ENCODE data around the gene MRPS10. TPM values are rescaled to one million over a fixed set of nuclear protein-coding genes. Genes with fewer than 3 reads are reported as not detected.
A peak's percentile ranks its signal among the peaks of the same experiment; 100 is the strongest.
"Not testable (repeated sequence)": the region's sequence is repeated elsewhere in the genome, so short reads cannot be mapped to it uniquely, and the experiment has no call there.

MRPS10 gene
- total RNA-seq, 1 donor: 14.3 TPM

DNA sequence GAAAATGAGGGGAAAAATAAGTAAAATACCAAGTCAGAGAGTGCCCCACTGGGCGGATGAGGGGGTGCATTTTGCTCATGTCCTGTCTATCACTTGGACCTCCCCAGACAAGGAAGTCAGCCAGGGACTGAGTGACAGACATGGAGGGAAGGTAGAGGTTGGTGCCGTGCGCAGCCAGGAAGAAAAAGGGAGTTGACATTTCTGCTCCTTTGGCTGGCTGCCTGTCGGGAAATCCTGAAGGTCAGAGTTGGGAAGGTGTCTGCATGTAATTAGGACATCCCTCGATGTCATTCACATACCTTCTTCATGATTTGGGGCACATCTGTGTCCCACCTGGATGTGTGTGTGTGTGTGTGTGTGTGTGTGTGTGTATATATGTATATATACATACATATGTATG lies 35.6 kb downstream of the MRPS10 start:
- no peak for DNase-seq (ENCODE audit: low read depth in 2 of 3, low spot score in 2 of 3)

DNA sequence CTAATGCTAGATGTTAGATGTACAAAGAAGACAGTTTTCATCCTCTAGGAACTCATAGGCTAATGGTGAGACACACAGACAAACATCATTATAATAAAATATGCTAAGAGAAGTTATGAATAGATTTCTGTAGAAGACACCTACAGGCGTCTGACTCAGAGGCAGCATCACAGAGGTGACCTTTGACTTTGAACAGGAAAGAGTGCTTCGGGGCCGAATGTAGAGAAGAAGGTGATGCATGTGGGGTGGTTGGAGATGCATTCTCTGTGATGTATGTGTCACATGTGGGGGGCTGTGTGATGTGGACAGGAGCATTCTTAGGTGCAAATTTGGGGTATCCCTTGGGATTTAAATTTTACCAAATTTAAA lies 37.7 kb downstream of the MRPS10 start:
- DNase-seq (ENCODE audit: low read depth in 2 of 3, low spot score in 2 of 3): no peak

DNA sequence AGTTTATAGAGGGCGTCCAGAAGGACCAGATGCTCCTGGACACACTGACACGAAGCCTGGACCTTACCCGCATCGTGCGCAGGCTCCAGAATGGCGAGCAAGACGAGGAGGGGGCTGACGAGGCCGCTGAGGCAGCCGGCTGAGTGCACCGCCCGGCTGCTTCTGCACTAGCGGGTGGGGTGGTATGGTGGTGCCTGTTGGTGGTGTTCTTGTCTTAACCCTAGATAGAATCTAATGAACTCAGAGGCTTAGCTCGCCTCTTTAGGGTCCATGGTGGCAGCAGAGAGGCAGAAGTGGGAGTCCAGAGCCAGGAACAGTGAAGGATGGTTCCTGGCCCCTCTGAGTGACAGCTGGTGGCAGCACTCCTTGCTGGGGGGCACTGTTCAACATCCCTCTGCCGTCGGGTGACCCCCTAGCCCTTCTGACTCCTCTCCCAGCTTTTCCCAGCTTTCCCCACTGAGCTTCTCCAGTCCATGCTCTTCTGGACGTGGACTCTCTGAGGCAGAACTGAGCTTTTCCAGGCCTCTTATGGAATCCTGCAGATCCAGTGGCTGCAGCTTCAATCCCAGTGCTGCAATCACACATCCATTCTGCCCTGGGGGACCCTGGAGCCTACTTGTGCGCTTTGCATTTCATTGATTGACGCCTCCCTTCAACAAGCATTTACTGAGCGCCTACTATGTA lies 38.3 kb downstream of the MRPS10 start:
- no peak for DNase-seq (ENCODE audit: low read depth in 2 of 3, low spot score in 2 of 3)

DNA sequence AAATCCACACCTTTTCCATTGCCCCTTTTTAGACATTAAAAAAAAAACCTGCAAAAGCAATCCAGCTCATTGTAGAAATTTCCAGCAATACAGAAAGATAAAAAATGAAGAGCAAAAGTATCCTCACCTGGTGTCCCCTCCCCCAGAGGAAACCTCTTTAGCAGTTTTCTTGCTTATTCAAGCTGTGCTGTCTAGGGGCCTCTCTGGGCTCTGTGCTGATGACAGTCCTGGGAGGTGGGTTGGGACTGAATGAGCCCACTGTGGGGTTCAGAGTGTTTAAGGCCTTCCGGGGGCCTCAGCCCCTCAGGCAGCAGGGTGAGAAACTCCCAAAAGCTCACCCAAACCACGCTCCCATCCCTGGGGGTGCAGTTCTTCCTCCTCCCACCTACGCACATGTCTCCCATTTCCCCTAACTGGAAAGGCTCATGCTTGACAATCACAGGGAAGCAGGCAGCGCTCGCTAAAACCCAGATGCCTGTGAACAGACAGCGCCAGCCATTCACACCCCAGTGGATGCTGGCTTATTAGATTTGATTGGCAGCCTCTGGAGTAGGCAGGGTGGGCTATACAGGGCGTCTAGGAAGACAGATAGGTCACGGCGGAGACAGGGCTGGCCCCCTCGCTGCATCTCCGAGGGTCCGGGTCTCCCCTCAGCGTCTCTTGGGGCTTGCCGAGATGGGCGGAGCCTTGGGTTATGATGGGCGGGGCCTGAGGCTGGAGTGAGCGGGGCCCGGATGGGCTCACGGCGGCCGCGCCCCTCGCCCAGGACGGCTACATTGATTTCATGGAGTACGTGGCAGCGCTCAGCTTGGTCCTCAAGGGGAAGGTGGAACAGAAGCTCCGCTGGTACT lies 39.9 kb downstream of the MRPS10 start:
- peak in 2 of 3 donors; percentile 17 to 38 for DNase-seq (ENCODE audit: low read depth in 2 of 3, low spot score in 2 of 3)

DNA sequence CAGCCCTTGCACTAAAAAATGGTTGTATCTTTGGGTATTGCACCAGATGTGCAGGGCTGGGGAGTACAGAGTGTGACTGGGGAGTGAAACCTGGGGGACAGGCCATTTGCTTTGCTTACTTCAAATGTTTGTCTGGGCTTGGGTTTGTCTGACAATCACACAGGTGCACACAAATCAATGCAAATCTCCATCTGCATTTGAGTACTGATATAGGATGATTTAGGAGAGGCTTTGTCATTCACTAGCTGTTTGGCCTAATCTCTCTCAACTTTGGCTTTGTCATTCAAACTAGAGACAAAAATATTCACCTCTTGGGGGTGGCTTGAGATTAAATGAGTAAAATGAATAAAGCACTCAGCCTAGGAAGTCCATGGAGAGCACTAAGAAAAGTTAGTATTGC lies 40.7 kb downstream of the MRPS10 start:
- DNase-seq (ENCODE audit: low read depth in 2 of 3, low spot score in 2 of 3): no peak

DNA sequence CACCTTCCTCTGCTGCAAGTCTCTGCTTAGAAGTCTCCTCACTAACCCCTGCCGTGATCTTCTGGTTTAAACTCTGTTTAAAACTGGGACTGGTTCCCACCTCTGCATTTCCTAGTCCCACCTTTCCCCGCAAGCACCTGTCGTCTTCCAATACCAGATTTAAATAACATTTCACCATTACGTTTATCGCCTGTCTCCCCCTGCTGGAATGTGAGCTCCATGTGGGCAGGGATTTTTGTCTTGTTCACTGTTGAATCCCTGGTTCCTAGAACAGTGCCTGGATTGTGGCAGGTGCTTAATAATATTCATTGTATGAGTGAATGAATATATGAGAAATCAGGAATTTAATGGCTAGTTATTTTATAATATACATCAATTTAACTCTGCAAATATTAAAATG lies 41.8 kb downstream of the MRPS10 start:
- no peak for DNase-seq (ENCODE audit: low read depth in 2 of 3, low spot score in 2 of 3)

DNA sequence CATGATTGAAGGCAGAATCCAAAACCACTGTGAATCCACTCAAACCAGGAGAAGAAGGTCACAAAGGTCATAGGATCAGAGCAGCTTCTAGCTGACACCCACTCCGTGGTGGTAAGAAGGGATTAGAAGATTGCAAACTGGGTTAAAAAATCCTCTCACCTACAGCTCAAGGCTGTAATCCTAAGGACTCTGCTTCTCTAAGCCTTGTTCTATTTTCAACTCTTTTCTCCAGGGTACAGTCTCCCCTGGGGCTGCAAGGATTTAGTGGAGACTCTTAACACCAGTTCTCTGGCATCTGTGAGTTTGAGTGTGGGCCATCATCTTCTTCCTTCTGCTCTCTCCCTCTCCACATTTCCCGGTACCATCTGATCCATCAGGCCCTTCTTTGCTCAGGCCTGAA lies 44.6 kb downstream of the MRPS10 start, which contains the start of gene GUCA1A:
Gene GUCA1A, plus strand, starts transcription at position 264 of the 400 bp plus-strand sequence. CDS start 250 bp downstream, outside the sequence.
- DNase-seq (ENCODE audit: low read depth in 2 of 3, low spot score in 2 of 3): no peak

DNA sequence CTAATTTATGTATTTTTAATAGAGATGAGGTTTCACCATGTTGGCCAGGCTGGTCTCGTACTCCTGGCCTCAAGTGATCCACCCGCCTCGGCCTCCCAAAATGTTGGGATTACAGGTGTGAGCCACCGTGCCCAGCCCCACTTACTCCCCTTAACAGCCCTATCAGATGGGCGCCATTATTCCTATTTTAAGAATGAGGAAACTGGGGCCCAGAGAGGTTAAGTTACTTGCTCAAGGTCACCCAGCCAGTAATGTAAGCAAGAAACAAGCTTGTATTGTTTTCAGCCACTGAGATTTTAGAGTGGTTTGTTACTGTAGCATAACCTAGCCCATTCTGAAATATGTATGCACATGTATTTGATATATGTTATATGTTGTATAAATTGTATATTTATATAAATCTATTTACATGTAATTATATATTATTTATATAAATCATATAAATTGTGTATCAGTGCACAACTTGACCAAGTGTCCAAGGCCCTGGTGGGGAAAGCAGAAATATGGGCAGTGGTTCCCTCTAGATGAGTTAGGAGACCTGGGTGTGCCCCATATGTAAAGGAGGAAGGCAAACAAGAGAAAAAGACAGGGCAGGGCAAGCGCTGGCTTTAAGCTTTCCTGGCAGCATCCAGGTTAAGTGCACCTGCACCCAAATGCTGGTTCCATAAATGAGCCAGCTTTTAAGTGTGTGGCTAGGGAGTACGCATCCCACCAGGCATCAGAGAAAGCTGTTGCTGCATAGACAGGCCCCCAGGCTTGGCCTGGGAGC lies 45.7 kb downstream of the MRPS10 start:
- no peak for DNase-seq (ENCODE audit: low read depth in 2 of 3, low spot score in 2 of 3)

DNA sequence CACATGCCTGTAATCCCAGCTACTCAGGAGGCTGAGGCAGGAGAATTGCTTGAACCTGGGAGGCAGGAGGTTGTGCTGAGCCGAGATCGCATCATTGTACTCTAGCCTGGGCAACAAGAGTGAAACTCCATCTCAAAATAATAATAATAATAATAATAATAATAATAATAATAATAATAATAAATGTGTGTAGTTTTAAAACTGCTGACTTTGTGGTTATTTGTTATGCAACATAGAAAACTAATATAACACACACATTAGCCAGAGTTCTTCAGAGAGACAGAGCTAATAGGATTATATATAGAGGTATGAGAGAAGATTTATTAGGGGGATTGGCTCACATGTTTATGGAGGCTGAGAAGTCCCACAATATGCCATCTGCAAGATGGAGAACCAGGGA lies 47.9 kb downstream of the MRPS10 start:
- DNase-seq (ENCODE audit: low read depth in 2 of 3, low spot score in 2 of 3): not testable (repeated sequence)

DNA sequence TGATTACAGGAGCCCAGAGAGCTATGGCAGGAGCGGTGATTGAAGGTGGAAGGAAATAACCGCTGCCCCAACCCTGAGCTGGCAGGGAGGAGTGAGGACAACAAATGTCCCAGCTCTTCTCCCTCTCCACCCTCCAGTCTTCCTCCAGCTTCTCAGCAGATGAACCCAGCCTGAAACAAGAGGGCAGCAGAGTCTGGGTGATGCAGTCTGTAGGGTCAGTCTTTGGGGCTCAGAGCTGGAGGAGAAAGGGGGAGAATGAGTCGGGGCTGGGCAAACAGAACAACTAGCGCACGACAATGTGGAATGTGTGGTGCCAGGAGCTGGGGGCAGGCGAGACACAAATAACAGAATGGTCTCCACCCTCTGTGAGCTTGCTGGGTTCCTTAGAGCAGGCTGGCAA lies 49.0 kb downstream of the MRPS10 start:
- no peak for DNase-seq (ENCODE audit: low read depth in 2 of 3, low spot score in 2 of 3)

DNA sequence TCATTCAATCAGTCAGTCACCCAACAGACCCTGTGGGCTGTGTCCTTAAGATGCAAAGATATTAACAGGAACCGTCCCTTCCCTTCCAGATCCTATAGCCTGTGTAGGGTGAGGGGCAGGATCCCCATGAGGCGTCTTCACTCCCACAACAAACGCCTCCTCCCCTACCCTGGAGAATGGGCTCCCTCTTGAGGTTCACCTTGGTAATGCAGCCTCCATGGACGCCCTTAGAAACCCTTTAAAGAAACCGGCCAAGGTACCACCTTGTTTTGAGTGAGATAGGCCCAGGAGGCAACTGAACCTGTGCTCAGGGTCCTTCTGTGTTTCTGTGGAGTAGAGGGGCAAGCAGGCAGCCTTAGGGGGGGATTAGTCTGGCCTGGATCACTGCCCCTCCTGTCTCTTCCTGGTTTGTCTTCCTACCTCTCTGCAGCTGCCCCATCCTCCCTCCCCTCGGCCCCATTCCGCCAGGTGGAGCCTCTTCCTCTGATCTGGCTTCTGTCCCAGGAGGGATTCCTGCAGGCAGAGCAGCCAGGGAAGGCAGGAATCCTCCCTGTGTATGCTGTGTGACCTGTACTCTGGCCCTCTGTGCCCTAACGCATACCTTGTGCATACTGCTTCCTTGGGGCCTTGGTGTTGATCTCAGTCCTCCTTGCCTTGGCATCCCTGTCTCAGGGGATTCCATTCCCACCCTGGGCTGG lies 51.1 kb downstream of the MRPS10 start:
- peak; percentile 61 to 87 (median 63) for DNase-seq (ENCODE audit: low read depth in 2 of 3, low spot score in 2 of 3)

DNA sequence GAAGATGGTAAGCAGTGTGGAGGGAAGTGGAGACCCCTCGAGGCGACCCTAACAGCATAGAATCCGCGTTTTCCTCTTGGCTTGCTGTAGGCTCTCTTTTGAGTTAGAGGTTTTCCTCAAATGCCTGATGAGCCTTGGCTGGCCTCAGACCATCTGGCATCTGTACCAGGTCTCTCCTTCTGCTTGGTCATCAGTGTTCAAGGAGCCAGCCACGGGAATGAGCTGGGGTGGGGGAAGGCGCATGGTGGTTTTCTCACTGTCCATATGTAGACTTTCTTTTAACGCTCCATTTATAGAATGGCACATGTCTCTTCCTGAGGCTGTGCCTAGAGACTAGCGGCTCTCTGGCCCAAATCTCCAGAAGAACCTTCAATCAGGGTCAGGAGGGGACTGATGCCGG lies 52.6 kb downstream of the MRPS10 start:
- DNase-seq (ENCODE audit: low read depth in 2 of 3, low spot score in 2 of 3): no peak

DNA sequence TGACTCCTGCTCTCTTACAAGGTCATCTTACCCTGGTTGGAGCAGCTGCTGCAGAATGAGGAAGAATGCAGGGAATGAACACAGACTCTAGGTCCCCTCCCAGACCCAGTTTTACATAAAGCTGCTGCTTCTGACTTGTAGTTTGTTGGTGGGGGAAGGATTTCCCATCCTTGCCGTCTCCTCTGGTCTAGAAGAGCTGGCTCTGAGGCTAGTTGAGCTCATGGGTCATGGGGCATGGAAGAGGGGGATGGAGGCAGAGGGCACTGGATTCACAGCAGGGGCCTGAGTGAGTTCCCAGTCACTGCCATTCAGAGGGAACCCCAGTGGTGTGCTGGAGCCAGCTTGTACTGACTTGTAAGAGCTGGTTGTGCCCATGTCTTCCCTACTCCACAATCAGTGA lies 53.7 kb downstream of the MRPS10 start:
- no peak for DNase-seq (ENCODE audit: low read depth in 2 of 3, low spot score in 2 of 3)

DNA sequence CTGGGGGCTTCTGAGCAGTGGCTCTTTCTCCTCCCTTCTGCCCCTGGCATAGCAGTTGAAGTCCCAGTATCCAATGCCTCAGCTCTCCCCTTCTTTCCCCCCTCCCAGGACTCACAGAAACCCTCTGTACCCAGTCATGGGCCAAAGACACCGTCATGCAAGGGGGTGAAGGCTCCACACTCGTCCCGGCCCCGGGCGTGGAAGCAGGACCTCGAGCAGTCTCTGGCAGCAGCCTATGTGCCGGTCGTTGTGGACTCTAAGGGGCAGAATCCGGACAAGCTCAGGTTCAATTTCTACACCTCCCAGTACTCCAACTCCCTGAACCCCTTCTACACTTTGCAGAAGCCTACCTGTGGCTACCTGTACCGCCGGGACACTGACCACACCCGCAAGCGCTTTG lies 54.8 kb downstream of the MRPS10 start:
- no peak for DNase-seq (ENCODE audit: low read depth in 2 of 3, low spot score in 2 of 3)

DNA sequence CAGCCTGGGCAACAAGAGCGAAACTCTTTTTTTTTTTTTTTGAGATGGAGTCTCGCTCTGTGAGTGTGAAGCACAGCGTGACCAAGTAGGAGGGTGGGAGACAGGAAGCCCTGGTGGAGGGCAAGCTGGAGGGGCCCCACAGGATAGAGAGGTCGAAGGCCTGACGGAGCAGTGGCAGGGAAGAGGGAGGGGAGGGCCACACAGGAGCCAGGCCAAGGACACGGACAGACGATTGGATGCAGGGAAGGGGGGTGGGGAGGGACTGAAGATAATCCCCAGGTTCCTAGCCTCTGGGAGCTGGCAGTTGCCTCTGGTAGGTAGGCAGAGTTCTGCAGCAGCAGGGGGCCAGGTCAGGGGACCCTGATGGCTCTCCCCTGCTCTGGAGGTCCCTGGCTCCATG lies 55.3 kb downstream of the MRPS10 start:
- no peak for DNase-seq (ENCODE audit: low read depth in 2 of 3, low spot score in 2 of 3)

DNA sequence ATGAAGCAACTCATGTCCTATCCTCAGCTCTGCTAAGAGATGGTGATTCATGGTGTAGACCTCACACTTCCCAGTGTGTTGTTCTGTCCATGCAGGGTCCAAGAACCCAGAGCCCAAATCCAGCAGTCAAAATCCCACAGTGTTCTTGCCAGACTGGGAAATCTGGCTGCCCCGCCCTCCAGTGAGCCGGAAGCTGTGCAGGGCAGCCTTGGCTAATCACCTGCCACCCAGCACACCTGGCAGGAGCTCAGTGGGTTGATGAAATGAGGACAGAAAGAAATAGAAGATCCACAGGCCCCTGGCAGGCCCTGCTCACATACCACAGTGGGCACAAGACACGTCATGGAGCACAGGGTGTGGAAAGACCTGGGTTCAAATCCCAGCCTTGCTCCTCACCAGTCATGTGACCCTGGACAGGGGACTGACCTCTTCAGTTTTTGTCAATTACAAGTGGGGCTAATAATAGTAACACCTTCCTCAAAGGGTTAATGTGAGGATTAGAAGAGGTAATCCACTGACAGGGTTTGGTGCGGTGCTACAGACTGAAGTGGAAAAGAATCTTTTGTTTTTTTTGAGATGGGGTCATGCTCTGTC lies 58.1 kb downstream of the MRPS10 start:
- no peak for DNase-seq (ENCODE audit: low read depth in 2 of 3, low spot score in 2 of 3)

DNA sequence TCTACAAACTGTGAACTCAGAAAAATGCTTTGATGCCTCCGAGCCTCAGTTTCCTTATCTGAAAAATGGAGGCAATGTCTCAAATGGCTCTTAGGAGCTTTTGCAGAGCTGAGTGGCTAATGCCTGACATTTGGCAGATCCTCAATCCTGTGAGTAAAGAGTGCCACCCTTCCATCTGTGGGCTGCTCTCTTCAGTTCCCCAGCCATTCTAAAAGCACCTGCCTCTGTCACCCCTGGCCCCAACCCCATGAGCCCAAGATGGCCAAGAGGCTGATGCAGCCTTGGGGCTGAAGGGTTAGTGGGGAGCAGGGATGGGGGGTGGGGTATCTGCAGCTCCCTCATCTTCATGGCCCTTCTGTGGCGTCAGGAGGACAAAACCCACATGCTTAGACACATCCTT lies 59.0 kb downstream of the MRPS10 start:
- DNase-seq (ENCODE audit: low read depth in 2 of 3, low spot score in 2 of 3): no peak

DNA sequence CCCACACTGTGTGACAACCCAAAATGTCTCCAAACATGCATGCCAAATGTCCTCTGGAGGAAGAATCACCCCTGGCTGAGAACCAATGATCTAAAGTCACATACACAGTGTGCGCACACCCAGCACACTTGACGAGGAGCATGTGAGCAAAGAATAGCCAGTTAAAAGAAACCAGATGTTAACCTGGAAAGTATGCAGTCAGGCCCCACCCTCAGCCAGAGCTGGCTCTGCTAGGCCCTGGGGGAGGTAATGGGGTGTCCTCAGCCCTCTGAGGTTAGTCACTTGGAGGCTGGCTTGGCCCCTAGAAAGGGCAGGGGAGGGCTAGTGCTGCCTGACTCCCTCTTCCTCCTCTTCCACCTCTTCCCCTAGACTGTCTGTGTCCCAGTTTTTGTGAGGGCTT lies 59.6 kb downstream of the MRPS10 start:
- DNase-seq (ENCODE audit: low read depth in 2 of 3, low spot score in 2 of 3): no peak
